ENCODE results near the gene DDIT4. TPM values are rescaled to one million over a fixed set of nuclear protein-coding genes. Genes with fewer than 3 reads are reported as not detected.
A peak's percentile ranks its signal among the peaks of the same experiment; 100 is the strongest.

Gene DDIT4
- total RNA-seq, 1 donor from 2014 or later = 257 TPM

DNA sequence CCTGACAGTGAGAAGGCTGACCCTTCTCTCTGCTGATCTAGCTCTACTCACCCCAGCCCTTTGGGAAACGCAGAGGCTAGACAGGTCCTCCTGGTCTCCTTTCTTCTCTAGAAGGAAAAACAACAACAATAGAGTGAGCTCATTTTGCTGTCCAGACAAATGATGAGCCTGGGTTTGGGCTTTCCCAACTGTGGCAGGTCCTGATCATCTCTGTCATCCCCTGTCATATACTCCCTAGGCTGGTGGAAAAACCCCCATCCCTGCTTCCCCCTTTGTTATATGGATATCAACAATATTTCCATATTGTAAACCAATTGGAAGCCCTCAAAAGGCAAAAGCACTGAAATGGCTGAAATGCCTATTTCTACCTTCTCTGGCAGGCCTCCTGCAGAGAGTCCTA lies 9.2 kb upstream of the DDIT4 start:
- Histone ChIP-seq H3K9me3 (ENCODE audit: low read depth) (no peaks in the 10 kb centered on the region), H2AFZ (replicated peaks) (no peak overlapping the region), H3K9ac (no peak overlapping the region), H4K20me1 (ENCODE audit: low read depth) (no peaks in the 10 kb centered on the region), H3K4me2 (no peak overlapping the region), H3F3A (ENCODE audit: low read depth) (peaks cover 72% of the 10 kb centered on the region), H3K27ac (no peak overlapping the region), H3K79me2 (ENCODE audit: low read depth) (no peaks in the 10 kb centered on the region), H3K4me3 (no peak overlapping the region), H3K36me3 (no peaks in the 10 kb centered on the region), H3K4me1 (peaks cover 53% of the 10 kb centered on the region), H3K27me3 (no peaks in the 10 kb centered on the region)
- Mint-ChIP-seq H3K27ac (peak overlapping the region; percentile 85), H3K4me3 (no peak overlapping the region), H3K27me3 (ENCODE audit: insufficient read depth, low read depth) (peaks cover 12% of the 10 kb centered on the region), H3K4me1 (peaks cover 51% of the 10 kb centered on the region), H3K9me3 (no peaks in the 10 kb centered on the region), H3K36me3 (no peaks in the 10 kb centered on the region)
- TF ChIP-seq, protein P1, sequence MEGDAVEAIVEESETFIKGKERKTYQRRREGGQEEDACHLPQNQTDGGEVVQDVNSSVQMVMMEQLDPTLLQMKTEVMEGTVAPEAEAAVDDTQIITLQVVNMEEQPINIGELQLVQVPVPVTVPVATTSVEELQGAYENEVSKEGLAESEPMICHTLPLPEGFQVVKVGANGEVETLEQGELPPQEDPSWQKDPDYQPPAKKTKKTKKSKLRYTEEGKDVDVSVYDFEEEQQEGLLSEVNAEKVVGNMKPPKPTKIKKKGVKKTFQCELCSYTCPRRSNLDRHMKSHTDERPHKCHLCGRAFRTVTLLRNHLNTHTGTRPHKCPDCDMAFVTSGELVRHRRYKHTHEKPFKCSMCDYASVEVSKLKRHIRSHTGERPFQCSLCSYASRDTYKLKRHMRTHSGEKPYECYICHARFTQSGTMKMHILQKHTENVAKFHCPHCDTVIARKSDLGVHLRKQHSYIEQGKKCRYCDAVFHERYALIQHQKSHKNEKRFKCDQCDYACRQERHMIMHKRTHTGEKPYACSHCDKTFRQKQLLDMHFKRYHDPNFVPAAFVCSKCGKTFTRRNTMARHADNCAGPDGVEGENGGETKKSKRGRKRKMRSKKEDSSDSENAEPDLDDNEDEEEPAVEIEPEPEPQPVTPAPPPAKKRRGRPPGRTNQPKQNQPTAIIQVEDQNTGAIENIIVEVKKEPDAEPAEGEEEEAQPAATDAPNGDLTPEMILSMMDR (IDR thresholded peaks at IDR 0.05) = no peak
- TF ChIP-seq EZH2phosphoT487 (IDR thresholded peaks at IDR 0.05) (no peak), EZH2 (IDR thresholded peaks at IDR 0.05) (no peak)
- no peak for DNase-seq (ENCODE audit: low spot score)

DNA sequence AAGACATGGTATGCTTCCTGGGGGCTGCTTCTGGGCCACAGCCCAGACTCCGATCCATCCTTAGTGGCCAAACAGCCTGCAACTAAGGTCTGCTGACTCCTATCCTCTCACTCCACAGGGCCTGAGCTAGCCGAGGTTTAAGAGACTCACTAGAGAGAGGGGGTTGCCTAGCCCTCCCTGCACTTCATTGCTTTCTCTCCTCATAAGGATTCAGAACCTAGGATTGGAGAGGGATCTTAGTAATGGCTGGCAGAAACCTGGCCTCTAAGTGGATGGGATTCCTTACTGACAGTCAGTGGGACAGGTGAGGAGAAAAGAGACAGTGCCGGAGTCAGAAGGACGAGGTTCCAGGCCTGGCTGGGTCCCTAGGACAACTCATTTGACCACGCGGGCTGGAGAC lies 8.2 kb upstream of the DDIT4 start:
- no peaks in the 10 kb centered on the region for H3K9me3 Mint-ChIP-seq
- Histone ChIP-seq H3K4me1 (peaks cover 43% of the 10 kb centered on the region), H3K27me3 (no peaks in the 10 kb centered on the region), H3K79me2 (ENCODE audit: low read depth) (no peaks in the 10 kb centered on the region), H3K4me3 (no peak overlapping the region), H3K9ac (no peak overlapping the region), H3K9me3 (ENCODE audit: low read depth) (no peaks in the 10 kb centered on the region), H3K36me3 (no peaks in the 10 kb centered on the region), H3K4me2 (no peak overlapping the region), H4K20me1 (ENCODE audit: low read depth) (no peaks in the 10 kb centered on the region), H2AFZ (replicated peaks) (peak overlapping the region; percentile 67), H3K27ac (peak overlapping the region; percentile 72), H3F3A (ENCODE audit: low read depth) (peaks cover 64% of the 10 kb centered on the region)
- no peak for DNase-seq (ENCODE audit: low spot score)
- peaks cover 45% of the 10 kb centered on the region for H3K4me1 Mint-ChIP-seq
- H3K27me3 Mint-ChIP-seq (ENCODE audit: insufficient read depth, low read depth) = peaks cover 9% of the 10 kb centered on the region
- TF ChIP-seq EZH2phosphoT487 (IDR thresholded peaks at IDR 0.05) (no peak), EZH2 (IDR thresholded peaks at IDR 0.05) (no peak)
- TF ChIP-seq, protein P1 (IDR thresholded peaks at IDR 0.05) = no peak
- H3K36me3 Mint-ChIP-seq = no peaks in the 10 kb centered on the region
- no peak overlapping the region for H3K4me3 Mint-ChIP-seq
- peak overlapping the region; percentile 91 for H3K27ac Mint-ChIP-seq

DNA sequence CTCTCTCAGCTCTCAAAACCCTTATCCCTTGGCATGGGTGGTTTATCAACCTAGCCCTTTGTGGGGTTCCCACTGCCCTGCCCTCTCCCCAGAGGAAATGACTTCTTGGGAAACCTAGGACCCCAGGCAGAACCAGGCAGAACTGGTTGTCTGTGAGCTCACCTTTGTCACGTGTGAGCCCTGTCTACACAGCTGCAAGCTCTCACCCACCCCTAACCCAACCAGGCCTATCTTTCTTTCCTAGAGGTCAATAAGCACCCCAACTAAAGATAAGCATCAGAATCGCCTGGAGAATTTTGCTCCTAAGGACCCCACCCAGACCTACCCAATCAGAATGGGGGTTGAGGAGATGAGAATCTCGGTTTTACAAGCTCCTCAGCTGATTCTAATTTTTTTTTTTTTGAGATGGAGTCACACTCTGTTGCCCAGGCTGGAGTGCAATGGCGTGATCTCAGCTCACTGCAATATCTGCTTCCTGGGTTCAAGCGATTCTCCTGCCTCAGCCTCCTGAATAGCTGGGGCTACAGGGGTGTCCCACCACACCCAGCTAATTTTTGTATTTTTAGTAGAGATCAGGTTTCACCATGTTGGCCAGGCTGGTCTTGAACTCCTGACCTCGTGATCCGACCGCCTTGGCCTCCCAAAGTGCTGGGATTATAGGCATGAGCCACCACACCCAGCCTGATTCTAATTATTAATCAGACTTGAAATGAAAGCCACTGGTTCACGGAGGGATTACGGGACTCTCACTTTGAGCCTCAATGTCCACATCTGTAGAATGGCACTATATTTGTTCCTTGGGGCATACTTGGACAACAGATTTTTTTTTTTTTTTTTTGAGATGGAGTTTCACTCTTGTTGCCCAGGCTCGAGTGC lies 7.5 kb upstream of the DDIT4 start:
- Histone ChIP-seq H3K36me3 (no peaks in the 10 kb centered on the region), H2AFZ (replicated peaks) (peak overlapping the region; percentile 67), H3K27ac (peak overlapping the region; percentile 72), H3K27me3 (no peaks in the 10 kb centered on the region), H3K4me1 (peaks cover 47% of the 10 kb centered on the region), H4K20me1 (ENCODE audit: low read depth) (no peaks in the 10 kb centered on the region), H3K9ac (no peak overlapping the region), H3F3A (ENCODE audit: low read depth) (peaks cover 57% of the 10 kb centered on the region), H3K4me2 (no peak overlapping the region), H3K9me3 (ENCODE audit: low read depth) (no peaks in the 10 kb centered on the region), H3K79me2 (ENCODE audit: low read depth) (no peaks in the 10 kb centered on the region), H3K4me3 (no peak overlapping the region)
- no peak for DNase-seq (ENCODE audit: low spot score)
- Mint-ChIP-seq H3K27ac (peak overlapping the region; percentile 91), H3K9me3 (peaks cover 2% of the 10 kb centered on the region), H3K4me3 (no peak overlapping the region), H3K4me1 (peaks cover 46% of the 10 kb centered on the region), H3K27me3 (ENCODE audit: insufficient read depth, low read depth) (peaks cover 8% of the 10 kb centered on the region), H3K36me3 (no peaks in the 10 kb centered on the region)
- TF ChIP-seq, protein P1 (IDR thresholded peaks at IDR 0.05) = no peak
- no peak for TF ChIP-seq EZH2phosphoT487 (IDR thresholded peaks at IDR 0.05)
- no peak for TF ChIP-seq EZH2 (IDR thresholded peaks at IDR 0.05)

Measured in neural progenitor cell (in vitro differentiated cells).